CD4-positive, CD25-positive, alpha-beta regulatory T cell (primary cell): ENCODE measurements around the gene RBBP5. TPM values are rescaled to one million over a fixed set of nuclear protein-coding genes. Genes with fewer than 3 reads are reported as not detected.
"Not testable (repeated sequence)": the region's sequence is repeated elsewhere in the genome, so short reads cannot be mapped to it uniquely, and the experiment has no call there.

Source experiments
- ATAC-seq, 2 donors: fragments of 150-1000 bp; cut with Tn5 transposase; one replicate each; pipeline ENCODE4 v1.10.0; 2021; ENCODE audit warnings: low read depth in 2 of 2, moderate number of reproducible peaks in 2 of 2, moderate library complexity in 1 of 2
- DNase-seq, 3 donors: peaks; one replicate each; pipeline versions ENCODE4 v3.0.0 to v3.0.0-alpha.2; 2012 to 2022; ENCODE audit warnings: mixed read lengths in 1 of 3
- H3K27ac ChIP-seq: one replicate; pipeline ENCODE4 v1.7.0; 2013; ENCODE audit warnings: mild to moderate bottlenecking, low read length; ENCODE audit not compliant: insufficient read depth, poor library complexity, severe bottlenecking
- H3K27me3 ChIP-seq: one replicate; pipeline ENCODE4 v1.7.0; 2013; ENCODE audit warnings: low read length; ENCODE audit not compliant: control insufficient read depth, insufficient read depth
- H3K36me3 ChIP-seq: one replicate; pipeline ENCODE4 v1.7.0; 2013; ENCODE audit warnings: mild to moderate bottlenecking, low read length, moderate library complexity; ENCODE audit not compliant: control insufficient read depth, insufficient read depth
- H3K4me1 ChIP-seq: 2 replicates; pipeline ENCODE4 v1.7.0; 2013; ENCODE audit warnings: mild to moderate bottlenecking, low read length; ENCODE audit not compliant: insufficient read depth, control insufficient read depth, poor library complexity, severe bottlenecking
- H3K4me3 ChIP-seq: one replicate; pipeline ENCODE4 v1.7.0; 2013; ENCODE audit warnings: low read depth, mild to moderate bottlenecking, low read length, moderate library complexity
- H3K9me3 ChIP-seq, 2 experiments: 1 replicate in 1 of 2; 2 replicates in 1 of 2; pipeline ENCODE4 v1.7.0; 2013; ENCODE audit warnings: low read length in 2 of 2, mild to moderate bottlenecking in 1 of 2, moderate library complexity in 1 of 2; ENCODE audit not compliant: control insufficient read depth in 2 of 2
- H3K27ac Mint-ChIP-seq, 3 donors: one replicate each; pipeline ENCODE4 v1.8.0; 2020 to 2022; ENCODE audit warnings: mild to moderate bottlenecking in 3 of 3, mixed read lengths in 3 of 3, moderate library complexity in 2 of 3
- H3K27me3 Mint-ChIP-seq: one replicate; pipeline ENCODE4 v1.8.0; 2022; ENCODE audit warnings: mild to moderate bottlenecking, mixed read lengths
- H3K36me3 Mint-ChIP-seq: one replicate; pipeline ENCODE4 v1.8.0; 2020; ENCODE audit warnings: mixed read lengths
- H3K4me1 Mint-ChIP-seq, 4 donors: one replicate each; pipeline ENCODE4 v1.8.0; 2020 to 2022; ENCODE audit warnings: mixed read lengths in 4 of 4, mild to moderate bottlenecking in 1 of 4
- H3K4me3 Mint-ChIP-seq, 4 donors: one replicate each; pipeline ENCODE4 v1.8.0; 2020 to 2022; ENCODE audit warnings: mild to moderate bottlenecking in 4 of 4, mixed read lengths in 4 of 4, moderate library complexity in 3 of 4
- H3K9me3 Mint-ChIP-seq, 7 donors: one replicate each; pipeline ENCODE4 v1.8.0; 2020 to 2022; ENCODE audit warnings: mixed read lengths in 7 of 7, mild to moderate bottlenecking in 3 of 7, moderate library complexity in 2 of 7
- polyA plus RNA-seq, 4 donors: library from polyadenylated mRNA; unstranded; fragments of 300-500 nt; fragmentation: Illumina TruSeq; gene quantifications; one replicate each; pipeline ENCODE4 v1.2.3, GENCODE V29; 2021
- total RNA-seq: library from RNA; stranded (reverse); gene quantifications from one replicate; pipeline ENCODE4 v1.2.3, GENCODE V29; 2022

RBBP5 gene
- total and polyA plus RNA-seq, 5 donors from 2014 or later: 18.5 to 26.5 (median 21.2) TPM

DNA sequence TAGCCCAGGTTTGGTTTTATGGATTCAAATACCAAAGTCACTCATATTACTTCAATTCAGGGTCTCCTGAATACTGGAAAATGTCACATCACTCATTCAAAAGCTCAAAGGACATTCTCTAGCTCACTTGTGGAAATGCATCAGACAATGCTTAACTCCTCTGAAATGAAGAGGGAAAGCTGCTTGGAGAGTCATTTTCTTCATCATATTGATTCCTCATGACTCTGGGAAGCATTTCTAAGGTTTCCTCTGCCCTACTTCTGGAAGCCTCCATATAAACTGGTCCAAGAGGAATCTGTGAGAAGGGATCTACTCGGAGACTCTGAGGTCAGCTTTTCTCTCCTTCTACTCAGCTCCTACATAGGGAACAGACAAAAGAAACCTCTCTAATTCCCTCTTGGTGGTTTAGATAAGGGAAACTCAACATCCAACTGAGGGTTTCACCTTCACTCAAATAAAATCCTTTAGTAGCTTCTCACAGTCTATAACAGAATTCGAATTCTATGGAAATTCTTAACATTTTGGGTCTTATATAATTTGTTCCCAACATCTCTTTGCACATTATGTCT is 36.4 kb upstream of the RBBP5 start:
- peaks cover 10 to 15% of the 10 kb centered on the region in 2 experiments for H3K9me3 ChIP-seq
- no peak for ATAC-seq
- no peak overlapping the region for H3K27ac ChIP-seq
- Mint-ChIP-seq H3K36me3 (peaks cover 72% of the 10 kb centered on the region), H3K4me1 (no peaks in the 10 kb centered on the region), H3K9me3 (peaks cover 0 to 17% (median 7%) of the 10 kb centered on the region in 7 donors), H3K27ac (no peak overlapping the region), H3K4me3 (no peak overlapping the region), H3K27me3 (no peaks in the 10 kb centered on the region)
- no peak overlapping the region for H3K4me3 ChIP-seq
- DNase-seq: no peak
- peaks cover 84% of the 10 kb centered on the region for H3K36me3 ChIP-seq
- no peaks in the 10 kb centered on the region for H3K4me1 ChIP-seq
- no peaks in the 10 kb centered on the region for H3K27me3 ChIP-seq

DNA sequence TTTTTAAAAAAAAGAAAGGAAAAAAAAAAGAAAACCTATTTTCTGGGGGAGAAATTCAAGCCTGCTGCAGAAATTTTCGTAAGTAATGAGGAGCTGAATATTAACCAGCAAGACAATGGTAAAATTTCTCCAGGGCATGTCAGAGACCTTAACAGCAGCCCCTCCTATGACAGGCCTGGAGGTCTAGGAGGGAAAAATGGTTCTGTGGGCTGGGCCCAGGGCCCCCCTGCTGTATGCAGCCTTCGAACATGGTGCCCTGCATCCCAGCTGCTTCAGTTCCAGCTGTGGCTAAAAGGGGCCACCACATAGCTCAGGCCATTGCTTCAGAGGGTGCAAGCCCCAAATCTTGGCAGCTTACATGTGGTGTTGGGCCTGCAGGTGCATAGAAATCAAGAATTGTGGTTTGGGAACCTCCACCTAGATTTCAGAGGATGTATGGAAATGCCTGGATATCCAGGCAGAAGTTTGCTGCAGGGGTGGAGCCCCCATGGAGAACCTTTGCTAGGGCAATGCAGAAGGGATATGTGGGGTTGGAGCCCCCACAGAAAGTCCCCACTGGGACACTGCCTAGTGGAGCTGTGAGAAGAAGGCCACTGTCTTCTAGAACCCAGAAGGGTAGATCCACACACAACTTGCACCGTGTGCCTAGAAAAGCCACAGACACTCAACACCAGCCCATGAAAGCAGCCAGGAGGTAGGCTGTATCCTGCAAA is 34.0 kb upstream of the RBBP5 start:
- peaks cover 0 to 17% (median 7%) of the 10 kb centered on the region in 7 donors for H3K9me3 Mint-ChIP-seq
- Histone ChIP-seq H3K9me3 (peaks cover 10 to 15% of the 10 kb centered on the region in 2 experiments), H3K36me3 (peaks cover 77% of the 10 kb centered on the region)
- H3K4me1 Mint-ChIP-seq, H3K27ac Mint-ChIP-seq, H3K4me3 ChIP-seq, H3K27me3 Mint-ChIP-seq, H3K4me3 Mint-ChIP-seq, H3K27ac ChIP-seq, ATAC-seq, H3K4me1 ChIP-seq, DNase-seq, H3K27me3 ChIP-seq: not testable (repeated sequence)
- H3K36me3 Mint-ChIP-seq: peaks cover 60% of the 10 kb centered on the region

DNA sequence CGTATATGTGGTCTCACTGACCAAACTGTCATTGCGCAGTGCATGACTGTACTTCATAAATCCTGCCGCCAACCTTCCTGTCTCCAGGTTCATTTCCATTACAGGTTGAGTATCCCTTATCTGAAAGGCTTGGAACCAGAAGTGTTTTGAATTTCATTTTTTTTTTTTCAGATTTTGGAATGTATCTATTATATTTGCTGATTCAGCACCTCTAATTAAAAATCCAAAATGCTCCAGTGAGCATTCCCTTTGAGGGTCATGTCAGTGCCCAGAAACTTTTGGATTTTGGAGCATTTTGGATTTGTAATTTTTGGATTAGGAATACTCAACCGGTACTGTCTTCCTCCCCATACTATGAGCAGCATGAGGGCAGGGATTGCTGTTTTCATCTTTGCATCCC is 30.7 kb upstream of the RBBP5 start:
- Histone ChIP-seq H3K27ac (no peak overlapping the region), H3K4me3 (no peak overlapping the region), H3K4me1 (no peaks in the 10 kb centered on the region), H3K36me3 (peaks cover 73% of the 10 kb centered on the region), H3K27me3 (no peaks in the 10 kb centered on the region), H3K9me3 (peaks cover 10 to 15% of the 10 kb centered on the region in 2 experiments)
- H3K27ac Mint-ChIP-seq: peak overlapping the region in 1 of 3 donors; percentile 41
- no peak for DNase-seq
- no peaks in the 10 kb centered on the region for H3K4me1 Mint-ChIP-seq
- no peak for ATAC-seq
- peaks cover 64% of the 10 kb centered on the region for H3K36me3 Mint-ChIP-seq
- H3K4me3 Mint-ChIP-seq: no peak overlapping the region
- no peaks in the 10 kb centered on the region for H3K27me3 Mint-ChIP-seq
- peaks cover 0 to 17% (median 6%) of the 10 kb centered on the region in 7 donors for H3K9me3 Mint-ChIP-seq

DNA sequence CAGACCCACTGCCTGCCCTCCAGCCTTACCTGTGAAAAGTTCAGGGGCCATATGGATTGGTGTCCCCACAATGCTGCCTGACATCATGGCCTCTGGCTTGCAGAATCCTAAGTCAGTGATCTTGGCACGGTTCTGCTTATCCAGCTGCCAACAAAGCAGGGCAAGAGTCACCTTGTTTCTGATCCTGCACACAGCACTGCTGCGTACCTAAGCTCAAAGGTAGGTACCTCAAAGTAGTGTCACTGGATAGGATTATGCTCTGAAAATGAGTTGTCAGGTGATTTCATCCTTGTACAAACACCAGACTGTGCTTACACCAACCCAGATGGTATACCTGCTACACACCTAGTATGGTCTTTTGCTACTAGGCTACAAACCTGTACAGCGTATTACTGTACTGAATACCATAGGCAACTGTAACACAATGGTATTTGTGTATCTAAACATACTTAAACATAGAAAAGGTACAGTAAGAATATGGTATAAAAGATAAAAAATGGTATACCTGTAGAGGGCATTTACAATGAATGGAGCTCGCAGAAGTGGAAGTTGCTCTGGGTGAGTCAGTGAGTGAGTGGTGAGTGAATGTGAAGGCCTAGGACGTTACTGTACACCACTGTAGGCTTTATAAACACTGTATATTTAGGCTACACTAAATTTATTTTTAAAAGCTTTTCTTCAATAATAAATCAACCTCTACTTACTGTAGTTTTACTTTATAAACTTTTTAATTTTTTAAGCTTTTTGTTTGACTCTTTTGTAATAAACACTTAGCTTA is 29.1 kb upstream of the RBBP5 start:
- Mint-ChIP-seq H3K4me1 (no peaks in the 10 kb centered on the region), H3K27ac (no peak overlapping the region), H3K36me3 (peaks cover 55% of the 10 kb centered on the region), H3K4me3 (no peak overlapping the region), H3K9me3 (peaks cover 0 to 6% (median 0%) of the 10 kb centered on the region in 7 donors), H3K27me3 (no peaks in the 10 kb centered on the region)
- DNase-seq (no peak), ATAC-seq (no peak)
- Histone ChIP-seq H3K27ac (no peak overlapping the region), H3K4me1 (no peaks in the 10 kb centered on the region), H3K9me3 (peaks cover 0 to 3% of the 10 kb centered on the region in 2 experiments), H3K27me3 (no peaks in the 10 kb centered on the region), H3K36me3 (peaks cover 69% of the 10 kb centered on the region), H3K4me3 (no peak overlapping the region)

DNA sequence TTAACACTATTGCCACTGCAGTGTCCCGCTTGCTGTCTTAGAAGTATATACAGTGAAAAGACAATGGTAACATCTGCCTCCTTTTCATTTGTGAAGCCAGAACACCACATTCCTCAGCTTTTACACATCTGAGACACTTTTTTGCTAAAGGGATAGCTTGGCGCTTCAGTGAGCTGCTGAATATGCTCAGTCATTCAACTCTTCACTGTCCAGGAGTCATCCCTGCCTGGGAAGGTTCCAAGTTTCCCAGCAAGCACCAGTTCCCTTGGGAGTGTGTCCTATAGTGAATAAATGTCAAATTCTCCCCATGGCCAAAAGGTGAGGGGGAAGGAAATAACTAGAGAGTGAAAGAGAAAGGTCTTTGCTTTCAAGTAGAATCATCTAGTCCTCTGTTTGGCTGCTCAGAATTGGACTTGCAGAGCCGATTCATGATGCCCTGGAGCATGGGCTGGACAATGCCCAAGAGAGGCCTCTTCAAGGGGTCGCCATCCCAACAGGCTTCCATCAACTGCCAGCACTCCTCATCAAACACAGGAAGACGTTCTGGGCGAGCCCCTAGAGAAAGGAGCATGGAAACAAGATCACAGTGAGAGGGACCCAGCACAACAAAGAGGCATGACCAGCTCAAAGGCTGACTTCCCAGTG is 25.5 kb upstream of the RBBP5 start:
- peak overlapping the region in 1 of 3 donors; percentile 17 for H3K27ac Mint-ChIP-seq
- no peaks in the 10 kb centered on the region for H3K4me1 Mint-ChIP-seq
- H3K9me3 ChIP-seq: no peaks in the 10 kb centered on the region
- H3K27ac ChIP-seq: no peak overlapping the region
- no peak overlapping the region for H3K4me3 ChIP-seq
- H3K4me1 ChIP-seq: no peaks in the 10 kb centered on the region
- no peak overlapping the region for H3K4me3 Mint-ChIP-seq
- no peaks in the 10 kb centered on the region for H3K27me3 Mint-ChIP-seq
- H3K27me3 ChIP-seq: no peaks in the 10 kb centered on the region
- H3K36me3 ChIP-seq: peaks cover 48% of the 10 kb centered on the region
- no peaks in the 10 kb centered on the region for H3K9me3 Mint-ChIP-seq
- no peak for ATAC-seq
- no peak for DNase-seq
- H3K36me3 Mint-ChIP-seq: peaks cover 38% of the 10 kb centered on the region

DNA sequence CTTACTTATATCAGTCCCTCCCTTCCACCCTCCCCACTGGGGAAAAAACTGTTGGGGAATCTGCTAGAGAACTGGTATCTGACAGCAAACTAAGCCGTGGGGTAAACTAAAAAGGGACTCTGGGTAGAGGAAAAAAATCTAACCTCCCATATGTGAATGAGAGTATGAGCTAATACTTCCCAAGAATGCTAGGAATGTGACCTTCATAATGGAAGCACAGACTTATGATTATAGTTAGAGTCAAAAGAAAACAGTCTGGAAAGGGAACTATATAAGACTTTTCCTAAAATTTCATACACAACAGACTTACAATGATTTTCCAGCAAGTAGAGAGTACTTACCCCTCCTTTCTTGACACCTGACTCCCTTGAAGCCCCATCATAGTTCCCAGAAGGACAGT is 23.0 kb upstream of the RBBP5 start:
- peaks cover 25% of the 10 kb centered on the region for H3K36me3 Mint-ChIP-seq
- H3K9me3 ChIP-seq: no peaks in the 10 kb centered on the region
- H3K36me3 ChIP-seq: peaks cover 32% of the 10 kb centered on the region
- peaks cover 7% of the 10 kb centered on the region for H3K4me1 ChIP-seq
- no peak for DNase-seq
- H3K4me3 ChIP-seq: no peak overlapping the region
- H3K4me1 Mint-ChIP-seq: peaks cover 0 to 13% (median 2%) of the 10 kb centered on the region in 4 donors
- H3K9me3 Mint-ChIP-seq: no peaks in the 10 kb centered on the region
- no peaks in the 10 kb centered on the region for H3K27me3 Mint-ChIP-seq
- peak overlapping the region in 1 of 3 donors; percentile 28 for H3K27ac Mint-ChIP-seq
- ATAC-seq: no peak
- no peaks in the 10 kb centered on the region for H3K27me3 ChIP-seq
- H3K27ac ChIP-seq: no peak overlapping the region
- no peak overlapping the region for H3K4me3 Mint-ChIP-seq

DNA sequence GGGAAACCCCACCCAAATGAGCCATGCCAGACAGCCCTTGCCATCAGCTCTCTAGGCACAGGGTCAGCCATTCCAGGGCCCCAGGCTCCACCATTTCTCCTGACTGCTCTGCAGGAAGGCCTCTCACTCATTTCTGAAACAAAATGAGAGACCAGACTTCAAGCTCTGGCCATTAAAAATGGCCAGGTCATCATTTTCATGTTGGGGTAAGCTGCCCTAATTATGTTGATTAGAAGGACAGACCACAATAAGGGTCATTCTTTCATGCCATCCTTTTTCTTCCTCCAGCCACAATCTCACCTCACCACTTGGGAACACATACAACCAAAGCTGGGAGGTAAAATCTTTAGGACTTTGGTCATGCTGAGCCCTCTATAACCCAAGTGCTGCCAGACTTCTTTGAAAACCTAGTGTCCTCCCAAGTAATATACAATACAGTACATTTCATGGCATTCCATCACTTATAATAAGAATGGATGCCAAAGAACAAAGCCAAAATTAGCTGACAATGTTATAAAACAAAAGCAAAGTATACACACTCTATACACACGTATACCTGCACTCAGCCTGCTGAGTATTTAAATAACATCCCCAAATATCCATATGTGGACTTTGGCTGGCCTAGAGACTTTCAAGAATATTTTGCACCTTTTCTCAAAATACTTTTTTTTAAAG is 22.4 kb upstream of the RBBP5 start:
- H3K4me3 Mint-ChIP-seq: no peak overlapping the region
- Histone ChIP-seq H3K4me1 (peaks cover 7% of the 10 kb centered on the region), H3K27me3 (no peaks in the 10 kb centered on the region), H3K9me3 (no peaks in the 10 kb centered on the region), H3K27ac (no peak overlapping the region), H3K4me3 (no peak overlapping the region), H3K36me3 (peaks cover 27% of the 10 kb centered on the region)
- ATAC-seq: no peak
- H3K9me3 Mint-ChIP-seq: no peaks in the 10 kb centered on the region
- DNase-seq: no peak
- H3K27me3 Mint-ChIP-seq: no peaks in the 10 kb centered on the region
- peaks cover 0 to 13% (median 2%) of the 10 kb centered on the region in 4 donors for H3K4me1 Mint-ChIP-seq
- H3K27ac Mint-ChIP-seq: no peak overlapping the region
- peaks cover 19% of the 10 kb centered on the region for H3K36me3 Mint-ChIP-seq
